WERI-Rb-1 (cell line): Measurements from ENCODE around the gene TRIM9.

Source experiments
- DNase-seq: peaks from one replicate; pipeline ENCODE4 v3.0.0-alpha.2; 2020
- H3K27ac ChIP-seq: fragments of 250-450 bp; sonication (Bioruptor Pico); 2 replicates; pipeline ENCODE4 v1.5.1; 2020; ENCODE audit warnings: mild to moderate bottlenecking, moderate library complexity
- H3K27me3 ChIP-seq: fragments of 250-450 bp; sonication (Bioruptor Pico); 2 replicates; pipeline ENCODE4 v1.5.1; 2021; ENCODE audit warnings: mild to moderate bottlenecking, low read depth, moderate library complexity; ENCODE audit not compliant: insufficient read depth, severe bottlenecking
- H3K36me3 ChIP-seq: fragments of 250-450 bp; sonication (Bioruptor Pico); 2 replicates; pipeline ENCODE4 v1.5.1; 2020; ENCODE audit warnings: mild to moderate bottlenecking, moderate library complexity
- H3K4me3 ChIP-seq: 2 replicates; pipeline ENCODE4 v1.5.1; 2011; ENCODE audit warnings: low read depth, mild to moderate bottlenecking, control low read depth, low read length
- H3K9me3 ChIP-seq: fragments of 250-450 bp; sonication (Bioruptor Pico); 2 replicates; pipeline ENCODE4 v1.5.1; 2021; ENCODE audit warnings: mild to moderate bottlenecking, moderate library complexity; ENCODE audit not compliant: severe bottlenecking
- CTCF ChIP-seq: IDR thresholded peaks from 2 replicates; pipeline ENCODE4 v1.5.1; 2011; ENCODE audit warnings: low read depth, mild to moderate bottlenecking, control low read depth, inconsistent platforms, low read length

TRIM9 gene

GRCh38 chr14:51020024-51020710 lies 74.7 kb downstream of the TRIM9 start:
- Histone ChIP-seq H3K4me3 (no peak overlapping the region), H3K27me3 (no peaks in the 10 kb centered on the region), H3K36me3 (peaks cover 4% of the 10 kb centered on the region; the same call in 1 of the 2 replicates), H3K9me3 (peaks cover 3% of the 10 kb centered on the region), H3K27ac (peak overlapping the region; percentile 45)
- no peak for TF ChIP-seq CTCF
- DNase-seq = peak; percentile 65

GRCh38 chr14:51019089-51019488 lies 75.8 kb downstream of the TRIM9 start:
- TF ChIP-seq CTCF = no peak
- no peak overlapping the region for H3K4me3 ChIP-seq
- no peak overlapping the region for H3K27ac ChIP-seq
- H3K9me3 ChIP-seq = peaks cover 3% of the 10 kb centered on the region
- H3K27me3 ChIP-seq = no peaks in the 10 kb centered on the region
- H3K36me3 ChIP-seq = peaks cover 4% of the 10 kb centered on the region; the same call in 1 of the 2 replicates
- no peak for DNase-seq

GRCh38 chr14:51018521-51018920 lies 76.4 kb downstream of the TRIM9 start:
- TF ChIP-seq CTCF = no peak
- Histone ChIP-seq H3K4me3 (no peak overlapping the region), H3K27ac (no peak overlapping the region), H3K9me3 (peaks cover 3% of the 10 kb centered on the region), H3K36me3 (peaks cover 4% of the 10 kb centered on the region; the same call in 1 of the 2 replicates), H3K27me3 (no peaks in the 10 kb centered on the region)
- no peak for DNase-seq

- H3K36me3 ChIP-seq = no peaks in the 10 kb centered on the region; the same call in 1 of the 2 replicates
- no peak for DNase-seq
- no peak overlapping the region for H3K4me3 ChIP-seq
- H3K27me3 ChIP-seq = no peaks in the 10 kb centered on the region
- peak overlapping the region; percentile 23; the same call in 1 of the 2 replicates for H3K27ac ChIP-seq
- H3K9me3 ChIP-seq = peaks cover 3% of the 10 kb centered on the region
- TF ChIP-seq CTCF = no peak
These were observed 80.3 kb downstream of the TRIM9 start for GRCh38 chr14:51014625-51015024.

- peak; percentile 59 for DNase-seq
- no peak for TF ChIP-seq CTCF
- Histone ChIP-seq H3K27ac (peak overlapping the region; percentile 23), H3K9me3 (peaks cover 3% of the 10 kb centered on the region), H3K4me3 (no peak overlapping the region), H3K27me3 (no peaks in the 10 kb centered on the region), H3K36me3 (no peaks in the 10 kb centered on the region; the same call in 1 of the 2 replicates)
These were observed 80.8 kb downstream of the TRIM9 start for GRCh38 chr14:51014086-51014485.

- no peak overlapping the region for H3K27ac ChIP-seq
- H3K27me3 ChIP-seq = no peaks in the 10 kb centered on the region
- H3K36me3 ChIP-seq = no peaks in the 10 kb centered on the region; the same call in 1 of the 2 replicates
- DNase-seq = no peak
- no peak for TF ChIP-seq CTCF
- no peak overlapping the region for H3K4me3 ChIP-seq
- peaks cover 3% of the 10 kb centered on the region for H3K9me3 ChIP-seq
These were observed 82.8 kb downstream of the TRIM9 start for GRCh38 chr14:51012055-51012454.
